H1 (cell line): ENCODE results near the gene CSAD. TPM values are rescaled to one million over a fixed set of nuclear protein-coding genes. Genes with fewer than 3 reads are reported as not detected.
A peak's percentile ranks its signal among the peaks of the same experiment; 100 is the strongest.

ENCODE experiments used
- EZH2 ChIP-seq: fragments of 200-600 bp; sonication (generic); IDR thresholded peaks from 2 replicates; pipeline ENCODE4 v1.7.1; 2012; ENCODE audit warnings: low read depth, mild to moderate bottlenecking, moderate library complexity, low read length, inconsistent platforms; ENCODE audit not compliant: severe bottlenecking
- NRF1 ChIP-seq: IDR thresholded peaks from 2 replicates; pipeline ENCODE4 v1.6.1; 2011; ENCODE audit warnings: mild to moderate bottlenecking, low read depth, low read length, improper control_type of control experiment
- polyA plus RNA-seq, 7 experiments: library from polyadenylated mRNA; depleted of rRNA in 3 of 7; stranded (reverse) in 5 of 7; unstranded in 2 of 7; fragments of >200 nt in 5 of 7; fragments of 200-250 nt in 2 of 7; gene quantifications; 1 replicate in 5 of 7; 2 replicates in 1 of 7; 4 replicates in 1 of 7; pipeline versions ENCODE4 v1.2.1 to v1.2.3, GENCODE V29; 2011 to 2013; ENCODE audit warnings: missing spikeins in 2 of 7, mixed read lengths in 2 of 7
- total RNA-seq: library from RNA; stranded (reverse); fragmentation: NEBNext Ultra II Directional; extraction: Animal tissue kit (Norgen Biotek cat#: 25700); gene quantifications from 2 replicates; pipeline ENCODE4 v1.2.1, GENCODE V29; 2021

Gene CSAD
- total and polyA plus RNA-seq, 2 of the 8 experiments (the other 6 are each of a cell fraction or from before 2014, with no cell fraction given): 8.8 to 11.3 TPM

DNA sequence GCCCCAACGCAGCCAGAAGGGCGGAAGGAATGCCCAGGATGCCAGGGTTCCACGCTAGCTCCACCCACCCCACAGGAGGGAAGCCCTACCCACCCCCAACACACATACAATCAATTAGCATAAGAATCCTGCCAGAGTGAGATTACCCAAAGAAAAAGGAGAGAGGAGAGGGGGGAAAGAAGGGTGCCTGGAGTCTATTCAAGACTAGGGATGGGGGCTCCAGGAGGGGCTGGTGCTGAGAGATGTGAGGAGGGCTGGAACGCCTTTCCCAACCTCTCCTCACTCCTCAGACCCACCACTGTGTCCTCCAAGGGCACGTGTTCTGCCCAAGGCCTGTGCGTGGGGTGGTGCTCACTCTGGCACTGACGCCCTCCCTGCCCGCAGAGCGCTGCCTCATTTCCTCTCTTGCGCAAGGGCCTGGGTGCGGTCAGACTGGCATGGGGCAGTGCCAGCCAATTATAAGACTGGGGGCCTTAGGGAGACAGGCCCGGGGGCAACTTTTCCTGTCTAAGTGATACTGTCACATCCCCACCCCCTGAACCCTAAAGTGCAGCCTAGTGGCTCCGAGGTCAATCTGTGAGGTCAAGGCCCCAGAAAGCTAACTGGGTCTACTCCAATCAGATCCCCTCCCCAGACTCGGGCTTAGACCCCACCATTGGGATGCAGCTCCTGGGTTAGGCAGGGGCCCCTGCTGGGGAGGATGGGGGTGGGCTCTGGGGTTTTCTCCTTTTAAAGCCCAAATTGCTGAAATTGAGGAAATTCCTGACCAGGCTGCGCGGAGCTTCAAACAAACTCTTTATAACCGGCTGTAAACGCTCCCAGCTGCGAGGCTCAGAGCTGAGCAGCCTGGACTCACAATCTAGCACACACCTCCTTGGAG is 36.6 kb upstream of the CSAD start (continued):
- TF ChIP-seq EZH2 (peak; percentile 23), NRF1 (no peak)
